BLaER1 (cell line): ENCODE results near the gene SLC38A3.
A peak's percentile ranks its signal among the peaks of the same experiment; 100 is the strongest.
"Not testable (repeated sequence)": the region's sequence is repeated elsewhere in the genome, so short reads cannot be mapped to it uniquely, and the experiment has no call there.

Source experiments
- H3K27ac ChIP-seq: shearing (Covaris generic); formaldehyde crosslinking; 2 replicates; pipeline ENCODE4 v1.8.1; 2022
- H3K27me3 ChIP-seq: shearing (Covaris generic); formaldehyde crosslinking; 2 replicates; pipeline ENCODE4 v1.8.1; 2022
- H3K36me3 ChIP-seq: shearing (Covaris generic); formaldehyde crosslinking; 2 replicates; pipeline ENCODE4 v1.8.1; 2022
- H3K4me1 ChIP-seq: shearing (Covaris generic); formaldehyde crosslinking; 2 replicates; pipeline ENCODE4 v1.8.1; 2022
- H3K4me2 ChIP-seq: shearing (Covaris generic); formaldehyde crosslinking; 2 replicates; pipeline ENCODE4 v1.8.1; 2022
- H3K4me3 ChIP-seq: shearing (Covaris generic); formaldehyde crosslinking; 2 replicates; pipeline ENCODE4 v1.8.1; 2022
- H3K9ac ChIP-seq: shearing (Covaris generic); formaldehyde crosslinking; 2 replicates; pipeline ENCODE4 v1.8.1; 2022
- H3K9me3 ChIP-seq: shearing (Covaris generic); formaldehyde crosslinking; 2 replicates; pipeline ENCODE4 v1.8.1; 2022
- H4K20me1 ChIP-seq: shearing (Covaris generic); formaldehyde crosslinking; 2 replicates; pipeline ENCODE4 v1.8.1; 2022
- Cebpa-rat ChIP-seq: shearing (Covaris generic); IDR thresholded peaks from 2 replicates; pipeline ENCODE4 v1.8.1; 2022

SLC38A3 gene

DNA sequence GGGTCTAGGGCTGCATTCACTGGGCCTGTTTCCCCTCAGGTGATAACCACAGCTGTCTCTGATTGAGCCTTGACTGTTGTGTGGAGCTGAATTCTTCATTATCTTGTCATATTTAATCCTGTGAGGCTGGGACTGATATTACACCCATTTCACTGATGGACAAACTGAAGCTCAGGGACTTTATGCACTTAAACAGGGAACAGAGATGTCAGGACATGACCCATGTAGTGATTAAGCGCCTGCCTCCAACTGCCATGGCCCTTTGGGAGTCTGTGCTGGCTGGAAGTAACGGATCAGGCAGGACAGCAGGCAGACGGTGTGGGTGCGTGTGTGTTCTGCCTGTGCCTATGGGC lies 38.4 kb downstream of the SLC38A3 start:
- no peak overlapping the region for H3K4me3 ChIP-seq
- peaks cover 84% of the 10 kb centered on the region for H4K20me1 ChIP-seq
- H3K4me2 ChIP-seq, result peak overlapping the region; percentile 93
- H3K9ac ChIP-seq, result peak overlapping the region; percentile 74
- peaks cover 47% of the 10 kb centered on the region for H3K36me3 ChIP-seq
- H3K27ac ChIP-seq, result peak overlapping the region; percentile 92
- H3K27me3 ChIP-seq, result no peaks in the 10 kb centered on the region
- no peak for TF ChIP-seq Cebpa-rat
- H3K9me3 ChIP-seq, result no peaks in the 10 kb centered on the region
- H3K4me1 ChIP-seq, result peaks cover 100% of the 10 kb centered on the region

DNA sequence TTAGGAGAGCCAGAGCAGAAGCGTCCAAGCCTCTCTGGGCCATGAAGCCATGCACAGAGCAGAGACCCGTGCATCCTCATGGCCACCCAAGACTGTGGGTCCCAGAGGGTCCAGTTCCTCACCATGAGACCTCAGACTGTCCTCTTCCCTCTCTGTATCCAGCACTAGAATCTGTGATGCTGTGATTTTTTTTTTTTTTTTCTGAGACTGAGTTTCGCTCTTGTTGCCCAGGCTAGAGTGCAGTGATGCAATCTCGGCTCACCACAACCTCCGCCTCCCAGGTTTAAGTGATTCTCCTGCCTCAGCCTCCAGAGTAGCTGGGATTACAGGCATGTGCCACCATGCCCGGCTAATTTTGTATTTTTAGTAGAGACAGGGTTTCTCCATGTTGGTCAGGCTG lies 39.7 kb downstream of the SLC38A3 start:
- Histone ChIP-seq H3K27ac (peak overlapping the region; percentile 91), H4K20me1 (peaks cover 84% of the 10 kb centered on the region), H3K4me1 (peaks cover 100% of the 10 kb centered on the region), H3K36me3 (peaks cover 47% of the 10 kb centered on the region), H3K9ac (peak overlapping the region; percentile 80; the same call in 1 of the 2 replicates), H3K4me2 (peak overlapping the region; percentile 93)
- not testable (repeated sequence) for H3K27me3 ChIP-seq, H3K9me3 ChIP-seq, H3K4me3 ChIP-seq
- peak; percentile 44; the same call in 1 of the 2 replicates for TF ChIP-seq Cebpa-rat

DNA sequence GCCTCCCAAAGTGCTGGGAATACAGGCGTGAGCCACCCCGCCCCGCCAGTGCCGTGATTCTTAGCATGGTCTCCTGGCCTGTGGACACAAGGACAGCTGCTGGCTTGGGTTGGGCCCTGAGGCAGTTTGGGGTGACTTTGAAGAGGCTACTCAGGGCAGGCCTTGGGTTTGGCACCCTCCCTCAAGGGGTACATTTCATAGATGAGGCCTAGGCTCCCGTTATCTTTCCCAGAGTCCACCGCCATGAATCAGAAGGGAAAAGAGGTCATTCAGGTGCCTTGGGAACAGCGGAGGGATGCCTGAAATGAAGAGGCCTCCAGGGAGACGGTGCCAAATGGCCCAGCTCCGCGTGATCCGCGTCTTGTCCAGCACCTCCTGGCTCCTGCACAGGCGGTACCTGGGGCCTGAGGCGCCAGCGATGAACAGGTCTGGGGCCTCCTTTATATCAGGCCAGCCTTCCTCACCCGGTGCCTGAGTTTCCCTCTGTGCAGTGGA lies 40.2 kb downstream of the SLC38A3 start:
- Histone ChIP-seq H3K9me3 (no peaks in the 10 kb centered on the region), H3K36me3 (peaks cover 47% of the 10 kb centered on the region), H3K27ac (peak overlapping the region; percentile 91), H3K27me3 (no peaks in the 10 kb centered on the region), H3K4me1 (peaks cover 100% of the 10 kb centered on the region), H3K4me3 (peak overlapping the region; percentile 64), H3K4me2 (peak overlapping the region; percentile 93), H4K20me1 (peaks cover 84% of the 10 kb centered on the region), H3K9ac (peak overlapping the region; percentile 80)
- TF ChIP-seq Cebpa-rat, result no peak

DNA sequence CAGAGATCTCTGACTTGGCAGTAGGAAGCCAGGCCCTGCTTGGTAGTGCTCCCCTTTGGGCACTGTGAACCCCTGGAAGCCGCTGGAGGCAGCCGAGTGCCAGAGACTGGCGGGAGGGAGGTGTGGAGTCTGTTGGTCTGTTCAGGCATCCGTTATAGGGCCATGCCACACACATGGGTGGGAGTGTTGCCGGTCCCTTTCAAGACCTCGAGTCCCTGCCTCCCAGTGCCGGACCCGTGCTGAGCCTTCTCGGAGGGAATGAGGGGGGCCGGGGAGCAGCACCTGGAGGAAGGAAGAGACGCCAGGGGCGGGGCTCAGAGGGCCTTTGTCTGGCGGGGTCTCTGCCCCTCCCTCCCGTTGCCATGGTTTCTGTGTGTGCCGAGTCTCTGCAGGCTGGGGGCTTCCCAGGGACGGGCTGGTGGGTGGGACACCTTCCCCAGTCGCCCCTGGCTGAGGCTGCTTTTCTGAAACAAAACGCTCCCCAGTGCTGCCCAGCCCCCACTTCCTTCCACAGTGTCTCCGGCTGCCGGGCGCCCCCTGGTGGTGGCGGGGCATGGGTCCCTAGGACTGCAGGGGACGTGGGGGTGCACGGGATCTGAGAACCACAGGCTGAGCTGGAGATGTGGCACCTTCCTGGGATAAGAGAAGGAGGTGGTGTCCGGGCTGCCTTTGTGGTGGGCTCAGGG lies 40.9 kb downstream of the SLC38A3 start:
- Histone ChIP-seq H3K36me3 (peaks cover 52% of the 10 kb centered on the region), H3K9ac (peak overlapping the region; percentile 80), H4K20me1 (peaks cover 84% of the 10 kb centered on the region), H3K4me2 (peak overlapping the region; percentile 93), H3K4me3 (peak overlapping the region; percentile 64), H3K9me3 (no peaks in the 10 kb centered on the region), H3K4me1 (peaks cover 96% of the 10 kb centered on the region), H3K27ac (peak overlapping the region; percentile 91), H3K27me3 (no peaks in the 10 kb centered on the region)
- TF ChIP-seq Cebpa-rat, result no peak

DNA sequence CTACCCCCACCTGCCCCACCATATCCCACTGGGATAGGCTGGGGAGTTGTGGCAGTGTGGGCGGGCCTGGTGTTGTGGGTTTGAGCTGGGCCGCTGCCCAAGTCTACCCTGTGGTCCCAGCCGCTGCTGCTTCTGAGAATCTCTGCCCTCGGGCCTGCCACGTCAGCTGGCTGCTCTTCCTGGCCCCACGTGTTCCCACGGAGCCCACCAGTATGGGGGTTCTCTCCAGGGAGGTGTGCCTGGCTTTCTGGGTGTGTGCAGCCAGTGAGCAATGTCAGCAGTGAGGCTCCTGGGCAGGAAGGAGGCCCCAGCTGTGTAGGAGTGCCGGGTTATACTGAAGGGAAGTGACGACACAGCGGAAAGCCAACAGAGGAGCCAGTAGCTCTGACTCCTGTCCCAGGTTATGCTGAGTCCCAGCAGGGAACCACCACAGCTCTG lies 41.5 kb downstream of the SLC38A3 start:
- no peak for TF ChIP-seq Cebpa-rat
- H3K4me1 ChIP-seq, result peaks cover 91% of the 10 kb centered on the region
- no peaks in the 10 kb centered on the region for H3K27me3 ChIP-seq
- peak overlapping the region; percentile 64 for H3K4me3 ChIP-seq
- H3K9ac ChIP-seq, result peak overlapping the region; percentile 80
- peak overlapping the region; percentile 91 for H3K27ac ChIP-seq
- no peaks in the 10 kb centered on the region for H3K9me3 ChIP-seq
- peak overlapping the region; percentile 93 for H3K4me2 ChIP-seq
- H4K20me1 ChIP-seq, result peaks cover 84% of the 10 kb centered on the region
- peaks cover 57% of the 10 kb centered on the region for H3K36me3 ChIP-seq

DNA sequence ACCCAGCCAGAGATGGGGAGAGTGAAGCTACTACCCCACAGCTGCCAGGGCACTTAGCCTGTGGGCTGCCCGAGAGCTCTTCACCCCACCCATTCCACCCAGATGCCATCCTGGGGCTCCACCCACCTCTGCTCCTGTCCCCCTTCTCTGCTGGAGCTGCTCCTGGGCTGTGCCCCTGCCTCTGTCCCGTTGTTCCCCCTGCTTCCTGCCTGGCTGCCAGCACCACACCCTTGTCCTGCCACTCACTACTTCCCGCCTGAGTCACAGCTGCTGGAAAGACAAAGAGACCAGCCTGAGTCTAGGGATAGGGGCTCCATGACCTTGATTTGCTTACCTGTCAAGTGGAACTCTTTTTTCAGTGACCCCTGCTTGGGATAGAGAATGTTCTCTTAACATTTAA lies 43.3 kb downstream of the SLC38A3 start:
- Histone ChIP-seq H4K20me1 (peaks cover 84% of the 10 kb centered on the region), H3K36me3 (peaks cover 72% of the 10 kb centered on the region), H3K4me3 (no peak overlapping the region), H3K9me3 (no peaks in the 10 kb centered on the region), H3K4me1 (peaks cover 72% of the 10 kb centered on the region), H3K27ac (peak overlapping the region; percentile 49), H3K27me3 (no peaks in the 10 kb centered on the region), H3K9ac (peak overlapping the region; percentile 45; the same call in 1 of the 2 replicates), H3K4me2 (peak overlapping the region; percentile 93; the same call in 1 of the 2 replicates)
- TF ChIP-seq Cebpa-rat, result no peak

DNA sequence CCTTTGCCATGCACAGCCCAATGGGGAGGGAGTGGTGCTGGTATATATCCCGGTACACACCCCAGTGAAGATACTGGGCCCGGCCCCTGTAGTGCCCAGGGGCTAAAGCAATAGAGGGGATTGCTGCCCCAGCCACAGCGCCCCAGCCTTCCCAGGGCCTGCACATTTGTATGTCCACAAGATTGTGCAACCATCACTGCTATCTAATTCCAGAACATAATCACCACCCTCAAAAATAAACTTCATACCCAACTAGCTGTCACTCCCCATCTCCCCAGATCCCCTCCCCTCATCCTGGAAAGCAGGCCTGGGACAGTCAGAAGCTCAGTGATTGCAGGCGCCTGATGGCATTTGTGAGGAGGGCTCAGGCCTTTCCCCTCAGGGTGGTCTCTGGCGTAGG lies 44.4 kb downstream of the SLC38A3 start:
- H3K9ac ChIP-seq, result 0 out of 2 replicates have a peak overlapping the region, but pooled peaks have one; percentile 45
- H3K27me3 ChIP-seq, result no peaks in the 10 kb centered on the region
- H3K4me1 ChIP-seq, result peaks cover 67% of the 10 kb centered on the region
- no peaks in the 10 kb centered on the region for H3K9me3 ChIP-seq
- H3K4me3 ChIP-seq, result no peak overlapping the region
- H3K36me3 ChIP-seq, result peaks cover 78% of the 10 kb centered on the region
- TF ChIP-seq Cebpa-rat, result no peak
- peaks cover 87% of the 10 kb centered on the region for H4K20me1 ChIP-seq
- no peak overlapping the region for H3K27ac ChIP-seq
- H3K4me2 ChIP-seq, result no peak overlapping the region

DNA sequence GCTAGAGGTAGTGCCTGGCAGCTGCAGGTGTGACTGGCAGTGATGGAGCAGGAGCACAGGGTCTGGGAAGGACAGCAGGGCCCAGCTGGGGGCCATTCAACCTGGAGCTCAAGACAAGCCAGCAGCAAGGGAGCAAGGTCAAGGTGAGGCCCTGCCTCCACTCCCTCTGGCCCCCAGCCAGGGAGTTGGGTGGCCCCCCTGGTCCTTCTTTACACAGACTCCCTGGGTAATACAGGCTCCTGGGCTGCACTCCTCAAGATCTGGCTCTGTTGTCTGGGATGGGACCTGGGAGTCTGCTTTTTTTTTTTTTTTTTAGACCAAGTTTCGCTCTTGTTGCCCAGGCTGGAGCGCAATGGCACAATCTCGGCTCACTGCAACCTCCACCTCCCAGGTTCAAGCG lies 45.4 kb downstream of the SLC38A3 start:
- Histone ChIP-seq H3K4me1 (peaks cover 63% of the 10 kb centered on the region), H3K4me3 (no peak overlapping the region), H3K4me2 (no peak overlapping the region), H4K20me1 (peaks cover 93% of the 10 kb centered on the region), H3K27me3 (no peaks in the 10 kb centered on the region), H3K36me3 (peaks cover 86% of the 10 kb centered on the region), H3K27ac (no peak overlapping the region), H3K9ac (no peak overlapping the region), H3K9me3 (no peaks in the 10 kb centered on the region)
- TF ChIP-seq Cebpa-rat, result no peak

DNA sequence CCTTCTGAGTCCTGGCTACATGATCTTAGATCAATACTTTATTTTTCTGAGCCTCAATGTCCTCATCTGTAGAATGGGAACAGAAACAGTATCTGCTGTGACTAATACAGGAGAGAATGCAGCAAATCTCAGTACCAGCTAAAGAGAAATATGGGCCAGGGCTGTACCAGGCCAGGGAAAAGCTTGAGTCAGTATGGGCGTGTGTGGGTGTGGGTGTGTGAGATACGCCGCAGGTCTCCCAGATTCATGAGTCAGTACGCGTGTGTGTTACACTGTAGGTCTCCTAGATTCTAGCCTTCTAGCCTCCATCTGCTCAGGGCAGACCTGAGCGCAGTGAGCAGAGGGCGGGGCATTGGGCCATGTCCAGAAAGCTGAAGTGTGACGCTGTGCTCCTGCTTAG lies 46.1 kb downstream of the SLC38A3 start:
- Histone ChIP-seq H3K4me3 (no peak overlapping the region), H3K27me3 (no peaks in the 10 kb centered on the region), H3K9ac (no peak overlapping the region), H3K36me3 (peaks cover 92% of the 10 kb centered on the region), H4K20me1 (peaks cover 98% of the 10 kb centered on the region), H3K4me1 (peaks cover 56% of the 10 kb centered on the region), H3K4me2 (no peak overlapping the region), H3K9me3 (no peaks in the 10 kb centered on the region), H3K27ac (no peak overlapping the region)
- TF ChIP-seq Cebpa-rat, result no peak

DNA sequence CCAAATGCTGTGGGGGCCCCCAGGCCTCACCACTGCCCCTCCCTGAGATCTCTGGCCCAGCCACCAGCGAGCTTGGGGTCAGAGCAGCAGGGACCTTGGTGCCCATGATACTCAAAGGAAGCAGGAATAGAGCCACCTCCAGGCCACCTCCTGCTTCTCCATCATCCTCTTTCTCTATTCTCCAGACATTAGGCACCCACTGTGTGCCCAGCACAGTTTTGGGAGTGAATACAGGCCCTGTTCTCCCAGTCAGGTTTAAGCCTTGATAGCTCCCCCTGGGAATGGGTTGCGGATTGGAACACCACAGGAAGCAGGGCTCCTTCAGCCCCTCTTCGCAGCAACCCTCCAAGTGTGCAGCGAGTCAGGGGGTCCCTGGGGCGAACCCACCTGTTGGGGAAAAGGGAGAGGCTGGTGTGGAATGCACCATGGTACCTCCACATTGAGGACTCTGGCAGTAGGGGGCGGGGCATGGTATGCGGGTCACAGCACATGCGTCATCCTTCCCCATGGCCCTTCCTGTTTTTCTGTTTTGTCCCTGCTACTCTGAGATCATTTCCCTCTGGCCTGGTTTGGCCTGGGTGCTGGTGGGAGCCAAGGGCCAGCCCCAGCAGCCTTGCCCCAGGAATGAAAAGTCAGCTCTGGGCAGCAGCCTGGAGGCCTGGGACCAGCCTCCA lies 49.6 kb downstream of the SLC38A3 start:
- H3K27ac ChIP-seq, result peak overlapping the region; percentile 41
- H4K20me1 ChIP-seq, result peaks cover 92% of the 10 kb centered on the region
- TF ChIP-seq Cebpa-rat, result no peak
- H3K4me1 ChIP-seq, result peaks cover 37% of the 10 kb centered on the region
- no peaks in the 10 kb centered on the region for H3K9me3 ChIP-seq
- H3K4me2 ChIP-seq, result no peak overlapping the region; the same call in 1 of the 2 replicates
- H3K36me3 ChIP-seq, result peaks cover 98% of the 10 kb centered on the region
- H3K27me3 ChIP-seq, result no peaks in the 10 kb centered on the region
- H3K9ac ChIP-seq, result peak overlapping the region; percentile 15; the same call in 1 of the 2 replicates
- no peak overlapping the region for H3K4me3 ChIP-seq
